HEK293 (cell line): ENCODE results near the gene AGAP5.
A peak's percentile ranks its signal among the peaks of the same experiment; 100 is the strongest.

ENCODE experiments used
- CTCF ChIA-PET: fragments of 350-600 bp; formaldehyde crosslinking; extraction: SDS; loops from one replicate; lab custom pipeline; 2021; ENCODE audit warnings: antibody characterized with exemption; lab: Yijun Ruan, JAX
- POLR2A ChIA-PET: fragments of 300-600 bp; formaldehyde crosslinking; extraction: SDS; loops from one replicate; lab custom pipeline; 2020; ENCODE audit warnings: antibody characterized with exemption, inconsistent platforms; lab: Yijun Ruan, JAX
- H3K27ac ChIP-seq: fragments of 200-500 bp; sonication (Bioruptor generic); 2 replicates; pipeline ENCODE4 v1.5.1; 2014; ENCODE audit warnings: low read depth, low read length, control low read depth, inconsistent platforms; ENCODE audit errors: extremely low read depth
- H3K36me3 ChIP-seq, 2 experiments: fragments of 200-500 bp in 1 of 2; sonication (Bioruptor generic) in 1 of 2; 1 replicate in 1 of 2; 2 replicates in 1 of 2; pipeline ENCODE4 v1.5.1; 2014 to 2017; ENCODE audit warnings: inconsistent platforms in 2 of 2, low read length in 2 of 2; ENCODE audit not compliant: control insufficient read depth in 2 of 2, insufficient read depth in 1 of 2
- H3K4me1 ChIP-seq: fragments of 200-500 bp; sonication (Bioruptor generic); 2 replicates; pipeline ENCODE4 v1.5.1; 2014; ENCODE audit warnings: mild to moderate bottlenecking, low read length, inconsistent platforms; ENCODE audit not compliant: control insufficient read depth, insufficient read depth
- H3K4me3 ChIP-seq: 2 replicates; pipeline ENCODE4 v1.5.1; 2011; ENCODE audit warnings: low read depth, mild to moderate bottlenecking, control low read depth, low read length, moderate library complexity
- H3K9me3 ChIP-seq: fragments of 200-500 bp; sonication (Bioruptor generic); 2 replicates; pipeline ENCODE4 v1.5.1; 2014; ENCODE audit warnings: low read depth, low read length, inconsistent platforms; ENCODE audit not compliant: control insufficient read depth, insufficient read depth
- EGR2 ChIP-seq: fragments of 450-650 bp; formaldehyde crosslinking; IDR thresholded peaks from 2 replicates; pipeline ENCODE4 v1.5.1; 2016; ENCODE audit warnings: low read depth, missing biosample characterization, missing genetic modification characterization
- FEZF1 ChIP-seq: fragments of 450-650 bp; formaldehyde crosslinking; IDR thresholded peaks from 2 replicates; pipeline ENCODE4 v1.5.1; 2016; ENCODE audit warnings: missing biosample characterization, missing genetic modification characterization
- GLI2 ChIP-seq: fragments of 450-650 bp; formaldehyde crosslinking; IDR thresholded peaks from 2 replicates; pipeline ENCODE4; 2017; ENCODE audit warnings: missing biosample characterization, missing genetic modification characterization, low read depth, borderline replicate concordance
- KLF16 ChIP-seq: fragments of 450-650 bp; formaldehyde crosslinking; IDR thresholded peaks from 2 replicates; pipeline ENCODE4 v1.5.1; 2017; ENCODE audit warnings: missing biosample characterization, missing genetic modification characterization
- KLF17 ChIP-seq: fragments of 450-650 bp; formaldehyde crosslinking; IDR thresholded peaks from 2 replicates; pipeline ENCODE4 v1.5.1; 2016; ENCODE audit warnings: missing biosample characterization, missing genetic modification characterization
- KLF8 ChIP-seq: fragments of 450-650 bp; formaldehyde crosslinking; IDR thresholded peaks from 2 replicates; pipeline ENCODE4 v1.5.1; 2016; ENCODE audit warnings: missing biosample characterization, missing genetic modification characterization
- SCRT2 ChIP-seq: fragments of 450-650 bp; formaldehyde crosslinking; IDR thresholded peaks from 2 replicates; pipeline ENCODE4 v1.5.1; 2016; ENCODE audit warnings: missing biosample characterization, missing genetic modification characterization
- TCF7L2 ChIP-seq: IDR thresholded peaks from 2 replicates; pipeline ENCODE4 v1.6.1; 2011; ENCODE audit warnings: low read depth, mild to moderate bottlenecking, inconsistent platforms, low read length, moderate library complexity, borderline replicate concordance
- ZBTB17 ChIP-seq: fragments of 450-650 bp; formaldehyde crosslinking; IDR thresholded peaks from 2 replicates; pipeline ENCODE4 v1.5.1; 2016; ENCODE audit warnings: missing biosample characterization, missing genetic modification characterization
- ZBTB21 ChIP-seq: fragments of 450-650 bp; formaldehyde crosslinking; IDR thresholded peaks from 2 replicates; pipeline ENCODE4 v1.5.1; 2017; ENCODE audit warnings: missing biosample characterization, missing genetic modification characterization
- ZFHX2 ChIP-seq: fragments of 450-650 bp; formaldehyde crosslinking; conservative IDR thresholded peaks from 2 replicates; pipeline ENCODE4 v1.5.1; 2016; ENCODE audit warnings: missing biosample characterization, missing genetic modification characterization
- ZNF112 ChIP-seq: fragments of 450-650 bp; formaldehyde crosslinking; IDR thresholded peaks from 2 replicates; pipeline ENCODE4 v1.5.0; 2017; ENCODE audit warnings: missing biosample characterization, missing genetic modification characterization
- ZNF155 ChIP-seq: fragments of 450-650 bp; formaldehyde crosslinking; IDR thresholded peaks from 2 replicates; pipeline ENCODE4 v1.5.1; 2016; ENCODE audit warnings: missing biosample characterization, missing genetic modification characterization
- ZNF366 ChIP-seq: fragments of 450-650 bp; formaldehyde crosslinking; conservative IDR thresholded peaks from 2 replicates; pipeline ENCODE4 v1.5.1; 2016; ENCODE audit warnings: missing biosample characterization, missing genetic modification characterization
- ZNF391 ChIP-seq: fragments of 450-650 bp; formaldehyde crosslinking; IDR thresholded peaks from 2 replicates; pipeline ENCODE4 v1.5.1; 2016; ENCODE audit warnings: low read depth, missing biosample characterization, missing genetic modification characterization, borderline replicate concordance
- ZNF404 ChIP-seq: fragments of 450-650 bp; formaldehyde crosslinking; IDR thresholded peaks from 2 replicates; pipeline ENCODE4 v1.5.1; 2017; ENCODE audit warnings: missing biosample characterization, missing genetic modification characterization
- ZNF449 ChIP-seq: fragments of 450-650 bp; formaldehyde crosslinking; IDR thresholded peaks from 2 replicates; pipeline ENCODE4 v1.5.1; 2017; ENCODE audit warnings: missing biosample characterization, mild to moderate bottlenecking, missing genetic modification characterization, moderate library complexity
- ZNF473 ChIP-seq: fragments of 450-650 bp; formaldehyde crosslinking; IDR thresholded peaks from 2 replicates; pipeline ENCODE4 v1.5.1; 2017; ENCODE audit warnings: missing biosample characterization, missing genetic modification characterization
- ZNF488 ChIP-seq: fragments of 450-650 bp; formaldehyde crosslinking; IDR thresholded peaks from 2 replicates; pipeline ENCODE4 v1.5.1; 2016; ENCODE audit warnings: missing biosample characterization, missing genetic modification characterization
- ZNF510 ChIP-seq: fragments of 450-650 bp; formaldehyde crosslinking; IDR thresholded peaks from 2 replicates; pipeline ENCODE4 v1.5.1; 2018; ENCODE audit warnings: mild to moderate bottlenecking, missing genetic modification characterization, missing biosample characterization; ENCODE audit not compliant: insufficient replicate concordance
- ZNF664 ChIP-seq: fragments of 450-650 bp; formaldehyde crosslinking; IDR thresholded peaks from 2 replicates; pipeline ENCODE4 v1.5.1; 2016; ENCODE audit warnings: missing biosample characterization, missing genetic modification characterization
- ZNF747 ChIP-seq: fragments of 450-650 bp; formaldehyde crosslinking; IDR thresholded peaks from 2 replicates; pipeline ENCODE4 v1.5.1; 2016; ENCODE audit warnings: missing biosample characterization, missing genetic modification characterization

The AGAP5 gene

GRCh38 chr10:73628405-73628804 is 69.5 kb downstream of the AGAP5 start:
- ChIA-PET CTCF (interaction anchor here (4.4 to 4.8 kb wide), 2 partner anchors 15 to 98 kb away, joined by 21 to 28 read pairs; no protein-coding TSS in a partner anchor), POLR2A (interaction anchor here (0.7 kb wide), 1 partner anchor 108 kb away, joined by 3 read pairs; no protein-coding TSS in a partner anchor)
- no peak overlapping the region for H3K27ac ChIP-seq
- H3K36me3 ChIP-seq, result no peaks in the 10 kb centered on the region; a peak in 1 of 3 replicates
- no peaks in the 10 kb centered on the region for H3K4me1 ChIP-seq
- TF ChIP-seq ZNF510 (tag by site-specific recombination), result no peak
- 0 out of 2 replicates have a peak, but pooled peaks have one; percentile 8 for TF ChIP-seq ZFHX2
- TF ChIP-seq KLF17, result no peak
- TF ChIP-seq ZNF391 (tag by site-specific recombination), result no peak
- no peak for TF ChIP-seq ZBTB21 (tag by site-specific recombination)
- TF ChIP-seq ZNF449 (tag by site-specific recombination), result peak; percentile 62
- no peak for TF ChIP-seq TCF7L2
- no peak for TF ChIP-seq ZNF664 (tag by site-specific recombination)
- TF ChIP-seq, all 188 proteins: peak for 2
- Histone ChIP-seq H3K4me3 (no peak overlapping the region), H3K9me3 (no peaks in the 10 kb centered on the region)

GRCh38 chr10:73627300-73627699 is 70.6 kb downstream of the AGAP5 start:
- no peak for TF ChIP-seq ZNF473 (tag by site-specific recombination)
- no peak for TF ChIP-seq EGR2 (tag by site-specific recombination)
- TF ChIP-seq SCRT2 (tag by site-specific recombination), result 0 out of 2 replicates have a peak, but pooled peaks have one; percentile 24
- Histone ChIP-seq H3K27ac (no peak overlapping the region), H3K36me3 (no peaks in the 10 kb centered on the region; a peak in 1 of 3 replicates), H3K9me3 (no peaks in the 10 kb centered on the region), H3K4me3 (no peak overlapping the region), H3K4me1 (no peaks in the 10 kb centered on the region)
- ChIA-PET CTCF (interaction anchor here (0.6 to 4.4 kb wide), 4 partner anchors 16 to 360 kb away, joined by 3 to 28 read pairs (median 6); no protein-coding TSS in a partner anchor), POLR2A (interaction anchor here (0.7 to 1.1 kb wide), 3 partner anchors 12 to 26 kb away, joined by 3 to 4 read pairs (median 3); no protein-coding TSS in a partner anchor)

GRCh38 chr10:73625884-73626752 is 71.8 kb downstream of the AGAP5 start:
- Histone ChIP-seq H3K4me1 (no peaks in the 10 kb centered on the region), H3K36me3 (no peaks in the 10 kb centered on the region; a peak in 1 of 3 replicates), H3K27ac (peak overlapping the region; percentile 60), H3K9me3 (no peaks in the 10 kb centered on the region), H3K4me3 (peak overlapping the region; percentile 80)
- ChIA-PET POLR2A (interaction anchor here (0.5 to 1.4 kb wide), 19 partner anchors 15 to 1485 kb away, joined by 3 to 7 read pairs (median 4); partner anchors contain the start of genes DNAJC9, MYOZ1, PPP3CB and SAMD8), CTCF (interaction anchor here (0.6 to 2.4 kb wide), 4 partner anchors 10 to 1580 kb away, joined by 3 to 13 read pairs (median 4); no protein-coding TSS in a partner anchor)
- TF ChIP-seq ZNF404, result no peak
- peak; percentile 61; the same call in 1 of the 2 replicates for TF ChIP-seq KLF8
- no peak for TF ChIP-seq ZNF366 (tag by site-specific recombination)
- no peak for TF ChIP-seq FEZF1
- TF ChIP-seq ZNF488, result no peak
- no peak for TF ChIP-seq GLI2 (tag by site-specific recombination)
- no peak for TF ChIP-seq ZNF155 (tag by site-specific recombination)
- no peak for TF ChIP-seq ZNF747 (tag by site-specific recombination)
- no peak for TF ChIP-seq ZNF112 (tag by site-specific recombination)
- no peak; the same call in 1 of the 2 replicates for TF ChIP-seq KLF16
- TF ChIP-seq ZBTB17 (tag by site-specific recombination), result no peak; the same call in 1 of the 2 replicates
